Omental fat pad (tissue), 4 donors: Measurements from ENCODE around the gene OAS2. TPM values are rescaled to one million over a fixed set of nuclear protein-coding genes. Genes with fewer than 3 reads are reported as not detected.

Source experiments
- ATAC-seq: fragments of 150-250 bp; one replicate; pipeline ENCODE4 v1.9.1; 2016; ENCODE audit warnings: mild to moderate bottlenecking, moderate library complexity; ENCODE audit not compliant: low FRiP score
- DNase-seq: peaks from one replicate; pipeline ENCODE4 v3.0.0-alpha.2; 2019; ENCODE audit warnings: low spot score
- total RNA-seq, 4 donors: library from RNA; depleted of rRNA; stranded (reverse); fragments of >200 nt; gene quantifications; one replicate each; pipeline ENCODE4 v1.1.0, GENCODE V29; 2016
- TF ChIP-seq, protein P1 (sequence below), 3 donors: fragments of 450-650 bp; IDR thresholded peaks; one replicate each; pipeline ENCODE4 v1.5.1; 2016 to 2017; ENCODE audit warnings: antibody characterized with exemption in 3 of 3, mild to moderate bottlenecking in 3 of 3, moderate library complexity in 2 of 3

The OAS2 gene
- total RNA-seq, 4 donors from 2014 or later = 8.2 to 41.9 (median 13.2) TPM

GRCh38 chr12:112973011-112973735 is 5.1 kb upstream of the OAS2 start:
- TF ChIP-seq, protein P1, sequence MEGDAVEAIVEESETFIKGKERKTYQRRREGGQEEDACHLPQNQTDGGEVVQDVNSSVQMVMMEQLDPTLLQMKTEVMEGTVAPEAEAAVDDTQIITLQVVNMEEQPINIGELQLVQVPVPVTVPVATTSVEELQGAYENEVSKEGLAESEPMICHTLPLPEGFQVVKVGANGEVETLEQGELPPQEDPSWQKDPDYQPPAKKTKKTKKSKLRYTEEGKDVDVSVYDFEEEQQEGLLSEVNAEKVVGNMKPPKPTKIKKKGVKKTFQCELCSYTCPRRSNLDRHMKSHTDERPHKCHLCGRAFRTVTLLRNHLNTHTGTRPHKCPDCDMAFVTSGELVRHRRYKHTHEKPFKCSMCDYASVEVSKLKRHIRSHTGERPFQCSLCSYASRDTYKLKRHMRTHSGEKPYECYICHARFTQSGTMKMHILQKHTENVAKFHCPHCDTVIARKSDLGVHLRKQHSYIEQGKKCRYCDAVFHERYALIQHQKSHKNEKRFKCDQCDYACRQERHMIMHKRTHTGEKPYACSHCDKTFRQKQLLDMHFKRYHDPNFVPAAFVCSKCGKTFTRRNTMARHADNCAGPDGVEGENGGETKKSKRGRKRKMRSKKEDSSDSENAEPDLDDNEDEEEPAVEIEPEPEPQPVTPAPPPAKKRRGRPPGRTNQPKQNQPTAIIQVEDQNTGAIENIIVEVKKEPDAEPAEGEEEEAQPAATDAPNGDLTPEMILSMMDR (IDR thresholded peaks at IDR 0.05) = no peak
- DNase-seq (no peak), ATAC-seq (no peak)

GRCh38 chr12:112973818-112974231 is 4.5 kb upstream of the OAS2 start:
- TF ChIP-seq, protein P1 (IDR thresholded peaks at IDR 0.05) = no peak
- DNase-seq = no peak
- no peak for ATAC-seq

- TF ChIP-seq, protein P1 (IDR thresholded peaks at IDR 0.05) = no peak
Measured at GRCh38 chr12:112974904-112975303, 3.4 kb upstream of the OAS2 start.

DNA sequence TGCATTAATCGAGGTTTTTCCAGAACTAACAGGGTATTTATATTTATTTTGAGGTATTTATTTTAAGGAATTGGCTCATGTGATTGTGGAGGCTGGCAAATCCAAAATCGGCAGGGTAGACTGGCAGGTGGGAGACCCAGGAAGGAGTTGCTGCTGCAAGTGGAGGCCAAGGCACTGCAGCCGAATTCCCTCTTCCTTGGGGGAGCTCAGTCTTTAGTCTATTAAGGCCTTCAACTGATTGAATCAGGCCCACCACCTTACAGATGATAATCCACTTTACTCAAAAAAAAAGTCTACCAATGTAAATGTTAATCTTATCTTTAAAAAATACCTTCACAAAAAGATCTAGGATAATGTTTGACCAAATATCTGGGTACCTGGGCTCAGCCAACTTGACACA is 1.2 kb upstream of the OAS2 start:
- DNase-seq (no peak), ATAC-seq (no peak)
- TF ChIP-seq, protein P1 (IDR thresholded peaks at IDR 0.05) = no peak

More at GRCh38 chr12:112974904-112975303, 3.4 kb upstream of the OAS2 start:
- DNase-seq (no peak), ATAC-seq (no peak)

GRCh38 chr12:112977641-112978040 is 678 bp upstream of the OAS2 start:
- no peak for DNase-seq
- no peak for ATAC-seq
- TF ChIP-seq, protein P1 (IDR thresholded peaks at IDR 0.05) = no peak

DNA sequence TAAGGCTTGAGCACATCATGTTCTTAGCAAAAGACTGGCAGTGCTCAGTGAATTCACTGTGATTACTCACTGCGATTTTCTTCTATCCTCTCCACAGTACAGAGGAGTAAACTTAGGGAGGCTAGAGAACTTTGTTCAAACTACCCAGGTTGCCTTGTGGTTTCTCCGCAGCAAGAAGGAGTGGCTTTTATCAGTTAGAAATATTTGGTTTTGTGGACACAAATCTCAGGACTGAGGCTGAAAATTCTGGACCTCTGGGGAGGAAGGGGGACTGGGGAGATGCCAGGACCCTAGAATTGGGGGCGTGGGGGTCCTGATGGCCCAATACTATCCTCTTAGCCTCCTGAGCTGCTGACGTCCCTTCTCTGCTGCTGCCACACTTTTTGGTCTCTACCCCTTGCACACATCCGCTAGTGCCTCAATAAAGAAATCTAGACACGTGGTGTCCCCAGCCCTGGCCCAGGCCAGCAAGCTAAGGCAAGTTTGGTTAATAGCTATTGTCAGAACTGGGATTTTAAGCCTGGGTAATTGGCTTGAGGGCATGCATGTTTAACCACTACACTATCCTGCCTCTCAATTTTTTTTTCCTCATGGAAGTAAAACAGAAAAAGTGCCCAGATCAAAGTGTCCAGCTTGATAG is 842 bp downstream of the OAS2 start:
- TF ChIP-seq, protein P1 (IDR thresholded peaks at IDR 0.05) = no peak
- DNase-seq (no peak), ATAC-seq (no peak)
